HG03103 (cell line): ENCODE results near the gene CHTF8.
"Not testable (repeated sequence)": the region's sequence is repeated elsewhere in the genome, so short reads cannot be mapped to it uniquely, and the experiment has no call there.

Experiments
- ATAC-seq: cut with Tn5 transposase; IDR thresholded peaks from one replicate; pipeline ENCODE4 v1.9.1; 2021; ENCODE audit warnings: low read depth; ENCODE audit not compliant: unreplicated experiment

Gene CHTF8

GRCh38 chr16:69139464-69139863 is 7.1 kb upstream of the CHTF8 start:
- ATAC-seq = not testable (repeated sequence)

- no peak for ATAC-seq
These were observed 6.2 kb upstream of the CHTF8 start for GRCh38 chr16:69138608-69139007.

- ATAC-seq = no peak
These were observed 1.1 kb upstream of the CHTF8 start for GRCh38 chr16:69133373-69133954.

- peak; percentile 28 for ATAC-seq
These were observed 457 bp downstream of the CHTF8 start for GRCh38 chr16:69131839-69132423.

- no peak for ATAC-seq
These were observed 1.1 kb downstream of the CHTF8 start for GRCh38 chr16:69131167-69131838.

GRCh38 chr16:69130461-69130860 is 1.9 kb downstream of the CHTF8 start:
- no peak for ATAC-seq

GRCh38 chr16:69127966-69128510 is 4.3 kb downstream of the CHTF8 start:
- no peak for ATAC-seq

- ATAC-seq = not testable (repeated sequence)
These were observed 5.6 kb downstream of the CHTF8 start for GRCh38 chr16:69126801-69127200.

- no peak for ATAC-seq
These were observed 6.2 kb downstream of the CHTF8 start for GRCh38 chr16:69126221-69126620.

- not testable (repeated sequence) for ATAC-seq
These were observed 7.4 kb downstream of the CHTF8 start for GRCh38 chr16:69124961-69125360.

GRCh38 chr16:69124406-69124805 is 8.0 kb downstream of the CHTF8 start:
- not testable (repeated sequence) for ATAC-seq

GRCh38 chr16:69123910-69124309 is 8.5 kb downstream of the CHTF8 start:
- ATAC-seq = no peak

GRCh38 chr16:69120096-69120664 is 12.2 kb downstream of the CHTF8 start:
- ATAC-seq = no peak

GRCh38 chr16:69119536-69119935 is 12.9 kb downstream of the CHTF8 start:
- ATAC-seq = no peak

GRCh38 chr16:69118994-69119393 is 13.4 kb downstream of the CHTF8 start:
- ATAC-seq = no peak

GRCh38 chr16:69118468-69118867 is 13.9 kb downstream of the CHTF8 start:
- ATAC-seq = no peak

- no peak for ATAC-seq
These were observed 15.5 kb downstream of the CHTF8 start for GRCh38 chr16:69116906-69117305.

- no peak for ATAC-seq
These were observed 16.0 kb downstream of the CHTF8 start for GRCh38 chr16:69116256-69116875.

GRCh38 chr16:69115837-69116236 is 16.6 kb downstream of the CHTF8 start:
- ATAC-seq = no peak

- no peak for ATAC-seq
These were observed 17.0 kb downstream of the CHTF8 start for GRCh38 chr16:69115361-69115760.

GRCh38 chr16:69114976-69115355 is 17.4 kb downstream of the CHTF8 start:
- ATAC-seq = no peak
